DMS153 treated with DMSO at 0.1 percent for 48 hours (cell line): ENCODE measurements around the gene C7orf57.
"Not testable (repeated sequence)": the region's sequence is repeated elsewhere in the genome, so short reads cannot be mapped to it uniquely, and the experiment has no call there.

ENCODE experiments used
- DNase-seq: peaks from one replicate; lab custom pipeline; 2025; ENCODE audit not compliant: unreplicated experiment; lab: John Stamatoyannopoulos, UW

Gene C7orf57

GRCh38 chr7:48035301-48035966, at the start of gene C7orf57:
Gene C7orf57, plus strand, starts transcription at chr7:48035543. Its CDS starts 766 bp downstream, at chr7:48036309.
- peak; percentile 86 for DNase-seq

GRCh38 chr7:47988496-47989386, 46.6 kb upstream of the C7orf57 start:
- no peak for DNase-seq

GRCh38 chr7:47989607-47990400, 45.5 kb upstream of the C7orf57 start:
- peak; percentile 60 for DNase-seq

GRCh38 chr7:47990592-47990991, 44.8 kb upstream of the C7orf57 start:
- DNase-seq, result no peak

GRCh38 chr7:47991270-47991669, 44.1 kb upstream of the C7orf57 start:
- no peak for DNase-seq

GRCh38 chr7:47991741-47992311, 43.5 kb upstream of the C7orf57 start:
- peak; percentile 89 for DNase-seq

GRCh38 chr7:47992446-47992845, 42.9 kb upstream of the C7orf57 start:
- DNase-seq, result no peak

GRCh38 chr7:47999413-47999812, 35.9 kb upstream of the C7orf57 start:
- DNase-seq, result no peak

GRCh38 chr7:48000164-48000563, 35.2 kb upstream of the C7orf57 start:
- not testable (repeated sequence) for DNase-seq

- no peak for DNase-seq
Measured at GRCh38 chr7:48004032-48004431, 31.3 kb upstream of the C7orf57 start.

GRCh38 chr7:48004638-48005037, 30.7 kb upstream of the C7orf57 start:
- DNase-seq, result no peak

- DNase-seq, result no peak
Measured at GRCh38 chr7:48006866-48007265, 28.5 kb upstream of the C7orf57 start.

- no peak for DNase-seq
Measured at GRCh38 chr7:48009257-48009656, 26.1 kb upstream of the C7orf57 start.

GRCh38 chr7:48009954-48010353, 25.4 kb upstream of the C7orf57 start:
- no peak for DNase-seq

GRCh38 chr7:48011323-48011722, 24.0 kb upstream of the C7orf57 start:
- DNase-seq, result no peak

- DNase-seq, result no peak
Measured at GRCh38 chr7:48011951-48012350, 23.4 kb upstream of the C7orf57 start.

- no peak for DNase-seq
Measured at GRCh38 chr7:48016641-48017040, 18.7 kb upstream of the C7orf57 start.

GRCh38 chr7:48017674-48018073, 17.7 kb upstream of the C7orf57 start:
- no peak for DNase-seq

- DNase-seq, result no peak
Measured at GRCh38 chr7:48025624-48026023, 9.7 kb upstream of the C7orf57 start.

GRCh38 chr7:48028938-48029337, 6.4 kb upstream of the C7orf57 start, which contains the start of gene SUN3:
Gene SUN3, minus strand, starts transcription at chr7:48029107. Its CDS starts 169 bp downstream, at chr7:48028938.
- no peak for DNase-seq

GRCh38 chr7:48031111-48031510, 4.2 kb upstream of the C7orf57 start:
- no peak for DNase-seq
